K562 (cell line): ENCODE results near the gene GSTM5. TPM values are rescaled to one million over a fixed set of nuclear protein-coding genes. Genes with fewer than 3 reads are reported as not detected.
A peak's percentile ranks its signal among the peaks of the same experiment; 100 is the strongest.

Experiments used
- ATAC-seq: fragments of 200-7000 bp; cut with Tn5 transposase; 3 replicates; pipeline ENCODE4 v1.9.1; 2020; ENCODE audit warnings: moderate library complexity
- BruUV-seq: library from RNA; stranded (reverse); fragments of 400-500 nt; replicated peaks from 2 replicates; lab custom pipeline; 2021; lab: Mats Ljungman, UMichigan
- CTCF ChIA-PET: fragments of 300-600 bp; formaldehyde crosslinking; extraction: SDS; loops from one replicate; lab custom pipeline; 2021; ENCODE audit warnings: low intra/inter-chr PET ratio; lab: Yijun Ruan, JAX
- POLR2A ChIA-PET: fragments of 300-600, 350-650 bp; sonication (Branson Sonifier 250); formaldehyde crosslinking; extraction: SDS; loops from one replicate; lab custom pipeline; 2021; ENCODE audit warnings: antibody characterized with exemption, inconsistent platforms; lab: Yijun Ruan, JAX
- DNase-seq, 4 experiments: peaks; one replicate each; pipeline versions ENCODE4 v3.0.0 to v3.0.0-alpha.2; 2011 to 2018; ENCODE audit warnings: low spot score in 3 of 4, mixed read lengths in 3 of 4; ENCODE audit errors: extremely low read depth in 1 of 4
- FAIRE-seq: peaks from 2 replicates; lab custom pipeline; 2011; peaks lifted over from hg19 to GRCh38; lab: Jason Lieb, UNC
- H2AFZ ChIP-seq: 2 replicates; pipeline ENCODE4 v1.6.0; 2011; ENCODE audit warnings: low read depth, low read length, control low read depth, inconsistent platforms
- H3K27ac ChIP-seq: fragments of 200-600 bp; 3 replicates; pipeline ENCODE4 v1.8.0; 2011; ENCODE audit warnings: low read depth, mild to moderate bottlenecking, control low read depth, inconsistent platforms, low read length, moderate library complexity, mixed read lengths; ENCODE audit errors: extremely low read depth
- H3K27me3 ChIP-seq, 2 experiments: fragments of 300-600 bp in 1 of 2; 2 replicates in 1 of 2; 3 replicates in 1 of 2; pipeline versions ENCODE4 v1.6.0 to v1.8.0; 2011; ENCODE audit warnings: inconsistent platforms in 2 of 2, low read length in 2 of 2, mild to moderate bottlenecking in 1 of 2, mixed read lengths in 1 of 2, moderate library complexity in 1 of 2; ENCODE audit not compliant: control insufficient read depth in 2 of 2, insufficient read depth in 2 of 2
- H3K36me3 ChIP-seq: fragments of 300-600 bp; 3 replicates; pipeline ENCODE4 v1.8.0; 2011; ENCODE audit warnings: mild to moderate bottlenecking, low read length, inconsistent platforms; ENCODE audit not compliant: control insufficient read depth, insufficient read depth
- H3K4me1 ChIP-seq, 2 experiments: fragments of 200-600 bp in 1 of 2; replicated peaks in 1 of 2; 2 replicates in 1 of 2; 3 replicates in 1 of 2; pipeline versions ENCODE4 v1.5.1 to v1.8.0; 2011; ENCODE audit warnings: inconsistent platforms in 2 of 2, low read length in 2 of 2, mild to moderate bottlenecking in 1 of 2, mixed read lengths in 1 of 2, moderate library complexity in 1 of 2; ENCODE audit not compliant: control insufficient read depth in 2 of 2, insufficient read depth in 2 of 2
- H3K4me2 ChIP-seq: 2 replicates; pipeline ENCODE4 v1.6.1; 2011; ENCODE audit warnings: low read length, control low read depth, inconsistent platforms, mixed read lengths; ENCODE audit not compliant: insufficient read depth
- H3K4me3 ChIP-seq: fragments of 200-600 bp; sonication (generic), shearing (Covaris generic); 2 replicates; pipeline ENCODE4 v1.5.1; 2016; ENCODE audit warnings: control low read depth, inconsistent platforms
- H3K79me2 ChIP-seq: fragments of 200-600 bp; 3 replicates; pipeline ENCODE4 v1.8.0; 2011; ENCODE audit warnings: low read length, inconsistent platforms; ENCODE audit not compliant: control insufficient read depth, insufficient read depth
- H3K9ac ChIP-seq, 2 experiments: 2 replicates each; pipeline versions ENCODE4 v1.6.0 to v1.6.1; 2011; ENCODE audit warnings: low read depth in 2 of 2, low read length in 2 of 2, control low read depth in 1 of 2, inconsistent platforms in 1 of 2, mild to moderate bottlenecking in 1 of 2, mixed read lengths in 1 of 2; ENCODE audit not compliant: insufficient read depth in 1 of 2
- H3K9me1 ChIP-seq: one replicate; pipeline ENCODE4 v1.6.0; 2011; ENCODE audit warnings: inconsistent platforms, mild to moderate bottlenecking, low read length, moderate library complexity; ENCODE audit not compliant: control insufficient read depth, insufficient read depth
- H3K9me3 ChIP-seq: replicated peaks from 2 replicates; pipeline ENCODE4 v1.5.1; 2011; ENCODE audit warnings: low read depth, low read length, inconsistent platforms; ENCODE audit not compliant: control insufficient read depth, insufficient read depth
- H4K20me1 ChIP-seq: replicated peaks from 2 replicates; pipeline ENCODE4 v1.6.1; 2011; ENCODE audit warnings: low read length, inconsistent platforms, mixed read lengths; ENCODE audit not compliant: control insufficient read depth, insufficient read depth
- ASH1L ChIP-seq: fragments of 450-650 bp; IDR thresholded peaks from 2 replicates; pipeline ENCODE4 v1.6.1; 2018; ENCODE audit warnings: borderline replicate concordance, mild to moderate bottlenecking, low read depth; ENCODE audit not compliant: partially characterized antibody
- DEAF1 ChIP-seq: fragments of 450-650 bp; formaldehyde crosslinking; IDR thresholded peaks from 2 replicates; pipeline ENCODE4 v1.4.0; 2020; ENCODE audit warnings: mild to moderate bottlenecking, moderate library complexity
- E2F8 ChIP-seq: fragments of 450-650 bp; IDR thresholded peaks from 2 replicates; pipeline ENCODE4 v1.7.1; 2018; ENCODE audit warnings: mild to moderate bottlenecking, low read depth; ENCODE audit not compliant: partially characterized antibody
- FOXK1 ChIP-seq: sonication (generic); formaldehyde crosslinking; IDR thresholded peaks from 2 replicates; pipeline ENCODE4 v1.8.0; 2022; ENCODE audit warnings: missing genetic modification reagents, mild to moderate bottlenecking, borderline replicate concordance
- GABPB2 ChIP-seq: fragments of 250-450 bp; sonication (Bioruptor Pico); conservative IDR thresholded peaks from 2 replicates; pipeline ENCODE4 v1.5.1; 2021; ENCODE audit warnings: mild to moderate bottlenecking
- KDM2B ChIP-seq: fragments of 250-450 bp; sonication (Bioruptor Pico); IDR thresholded peaks from 2 replicates; pipeline ENCODE4 v1.8.0; 2021; ENCODE audit warnings: mild to moderate bottlenecking, moderate library complexity
- KHSRP ChIP-seq: fragments of 450-650 bp; IDR thresholded peaks from 2 replicates; pipeline ENCODE4 v1.6.1; 2017
- MTA3 ChIP-seq: fragments of 450-650 bp; formaldehyde crosslinking; IDR thresholded peaks from 2 replicates; pipeline ENCODE4 v1.6.1; 2017; ENCODE audit warnings: mild to moderate bottlenecking, borderline replicate concordance
- SMAD2 ChIP-seq: fragments of 150-350 bp; IDR thresholded peaks from 2 replicates; pipeline ENCODE4 v1.6.1; 2014; ENCODE audit warnings: low read depth, mild to moderate bottlenecking, low read length
- SMARCA4 ChIP-seq: fragments of 450-650 bp; IDR thresholded peaks from 2 replicates; pipeline ENCODE4 v1.6.1; 2016
- STAG1 ChIP-seq: sonication (generic); formaldehyde crosslinking; IDR thresholded peaks from 2 replicates; pipeline ENCODE4 v1.5.0; 2020; ENCODE audit warnings: missing genetic modification reagents, borderline replicate concordance
- ZC3H11A ChIP-seq: IDR thresholded peaks from 2 replicates; pipeline ENCODE4 v1.6.1; 2012; ENCODE audit warnings: low read depth, low read length, improper control_type of control experiment
- ZNF212 ChIP-seq: fragments of 450-650 bp; formaldehyde crosslinking; IDR thresholded peaks from 2 replicates; pipeline ENCODE4 v1.4.0; 2020; ENCODE audit warnings: mild to moderate bottlenecking
- ZNF445 ChIP-seq: fragments of 250-450 bp; sonication (Bioruptor Pico); IDR thresholded peaks from 2 replicates; pipeline ENCODE4 v1.4.0; 2020; ENCODE audit warnings: low read depth, mild to moderate bottlenecking, moderate library complexity
- ZNF584 ChIP-seq: fragments of 200-800 bp; sonication (Bioruptor generic); IDR thresholded peaks from 2 replicates; pipeline ENCODE4 v1.6.1; 2016; ENCODE audit warnings: low read depth, mild to moderate bottlenecking, missing genetic modification characterization, missing compliant biosample characterization
- ZZZ3 ChIP-seq: fragments of 450-650 bp; IDR thresholded peaks from 2 replicates; pipeline ENCODE4 v1.6.1; 2016; ENCODE audit warnings: antibody characterized with exemption, mild to moderate bottlenecking, moderate library complexity
- WGBS: fragments of 100-300 bp; shearing (Covaris generic); methylation state at CpG from one replicate; pipeline ENCODE4 v1.1.6; 2016; ENCODE audit warnings: low coverage, mixed read lengths; ENCODE audit not compliant: insufficient coverage; ENCODE audit errors: missing lambda C conversion rate; 5-methylcytosine and 5-hydroxymethylcytosine counted together
- in situ Hi-C: fragments of 300-500 bp; cut with MboI; formaldehyde crosslinking; loops from 4 replicates; pipeline ENCODE4 v1.15.0; 2018; ENCODE audit warnings: inconsistent platforms, mixed read lengths
- intact Hi-C: fragments of 100-400 bp; cut with micrococcal nuclease; formaldehyde crosslinking; loops from 2 replicates; pipeline ENCODE4 v1.14.2; 2022
- polyA plus RNA-seq, 8 experiments: library from polyadenylated mRNA; depleted of rRNA in 4 of 8; stranded (reverse) in 5 of 8; unstranded in 3 of 8; fragments of >200 nt; fragmentation: Nextera tagmentation in 2 of 8; fragmentation: Illumina TruSeq in 1 of 8; extraction: Ambion mirVana in 2 of 8; extraction: Trizol in 1 of 8; gene quantifications; 2 replicates each; pipeline versions ENCODE4 v1.2.1 to v1.2.3, GENCODE V29; 2011 to 2014; ENCODE audit warnings: inconsistent platforms in 1 of 8, missing spikeins in 1 of 8
- total RNA-seq, 7 experiments: library from RNA; depleted of rRNA in 6 of 7; stranded (reverse); fragments of >200 nt in 6 of 7; fragmentation: Illumina TruSeq in 2 of 7; extraction: Trizol in 2 of 7; gene quantifications; 2 replicates each; pipeline versions ENCODE4 v1.2.1 to v1.2.3, GENCODE V29; 2011 to 2021; ENCODE audit warnings: low replicate concordance in 1 of 7
- TF ChIP-seq, protein P1 (sequence below): fragments of 250-450 bp; sonication (Bioruptor Pico); IDR thresholded peaks from 2 replicates; pipeline ENCODE4 v1.5.1; 2021; ENCODE audit warnings: mild to moderate bottlenecking

The GSTM5 gene
- total and polyA plus RNA-seq, 9 of the 15 experiments (the other 6 are each of a cell fraction or from before 2014, with no cell fraction given): not detected

- intact Hi-C loops (no loop called here), in situ Hi-C loops (no loop called here)
- DNase-seq (peak; percentile 94 to 96 (median 96)), ATAC-seq (peak; percentile 100), FAIRE-seq (peak; percentile 94)
- Histone ChIP-seq H3K27me3 (no peaks in the 10 kb centered on the region), H3K27ac (no peak within 1 kb of the TSS), H3K9ac (peak within 1 kb of the TSS; percentile 43 to 57), H4K20me1 (no peaks in the 10 kb centered on the region), H3K4me2 (peak within 1 kb of the TSS; percentile 62), H3K4me3 (peak within 1 kb of the TSS; percentile 28), H3K9me3 (no peaks in the 10 kb centered on the region), H2AFZ (peak within 1 kb of the TSS; percentile 91), H3K4me1 (peaks cover 4 to 15% of the 10 kb centered on the region in 2 experiments), H3K79me2 (no peaks in the 10 kb centered on the region), H3K9me1 (no peaks in the 10 kb centered on the region), H3K36me3 (no peaks in the 10 kb centered on the region)
- ChIA-PET CTCF (no interaction called here), POLR2A (interaction anchor here (0.6 to 1.1 kb wide), 4 partner anchors 9 to 118 kb away, joined by 3 to 4 read pairs (median 4); partner anchors contain the start of genes GSTM3 and GSTM4)
- WGBS: 8% methylated on average over 18 of the region's 22 CpGs
- no TSS peak for BruUV-seq
- TF ChIP-seq SMARCA4 (peak; percentile 26; the same call in 1 of the 2 replicates), KDM2B (CRISPR knock-in tag) (no peak), MTA3 (no peak), E2F8 (no peak), FOXK1 (CRISPR knock-in tag) (no peak), STAG1 (CRISPR knock-in tag) (no peak), ZNF445 (CRISPR knock-in tag) (no peak), GABPB2 (no peak), ZNF212 (CRISPR knock-in tag) (no peak), ZC3H11A (no peak), ASH1L (no peak), ZNF584 (CRISPR knock-in tag) (no peak), ZZZ3 (no peak), DEAF1 (no peak), KHSRP (no peak), SMAD2 (no peak)
- TF ChIP-seq, protein P1, sequence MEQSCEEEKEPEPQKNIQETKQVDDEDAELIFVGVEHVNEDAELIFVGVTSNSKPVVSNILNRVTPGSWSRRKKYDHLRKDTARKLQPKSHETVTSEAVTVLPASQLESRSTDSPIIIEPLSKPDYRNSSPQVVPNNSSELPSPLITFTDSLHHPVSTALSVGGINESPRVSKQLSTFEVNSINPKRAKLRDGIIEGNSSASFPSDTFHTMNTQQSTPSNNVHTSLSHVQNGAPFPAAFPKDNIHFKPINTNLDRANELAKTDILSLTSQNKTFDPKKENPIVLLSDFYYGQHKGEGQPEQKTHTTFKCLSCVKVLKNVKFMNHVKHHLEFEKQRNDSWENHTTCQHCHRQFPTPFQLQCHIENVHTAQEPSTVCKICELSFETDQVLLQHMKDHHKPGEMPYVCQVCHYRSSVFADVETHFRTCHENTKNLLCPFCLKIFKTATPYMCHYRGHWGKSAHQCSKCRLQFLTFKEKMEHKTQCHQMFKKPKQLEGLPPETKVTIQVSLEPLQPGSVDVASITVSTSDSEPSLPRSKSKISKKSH (CRISPR knock-in tag): no peak
Measured at GRCh38 chr1:109667452-109668122, 44.5 kb upstream of the GSTM5 start, which contains the start of gene GSTM2. TSS of gene GSTM2 (plus strand) at chr1:109668057. CDS start at chr1:109668116, 59 bp downstream.
